Measurements from ENCODE around the gene TRAM2. TPM values are rescaled to one million over a fixed set of nuclear protein-coding genes. Genes with fewer than 3 reads are reported as not detected.

The TRAM2 gene
- total and polyA plus RNA-seq, 9 of the 15 experiments (the other 6 are each of a cell fraction or from before 2014, with no cell fraction given): 2.6 to 13.3 (median 8.9) TPM

GRCh38 chr6:52512199-52512598, 64.7 kb downstream of the TRAM2 start:
- intact Hi-C loops (cut with micrococcal nuclease) (loop anchor here (10.0 kb wide), 1 partner anchor 227 kb away; the partner anchor contains the start of gene MCM3), in situ Hi-C loops (cut with MboI) (no loop called here)
- H3K9ac ChIP-seq (ENCODE audit: insufficient read depth in 1 of 2, low read depth in 2 of 2, low read length in 2 of 2): peak overlapping the region; percentile 8 to 88
- DNase-seq (ENCODE audit: extremely low read depth in 1 of 4, low spot score in 3 of 4) (peak; percentile 47 to 66 (median 58)), FAIRE-seq (peak; percentile 79), ATAC-seq (peak; percentile 75)
- H4K20me1 ChIP-seq (replicated peaks; ENCODE audit: control insufficient read depth, insufficient read depth, low read length): no peaks in the 10 kb centered on the region
- peak overlapping the region; percentile 39; the same call in 2 of the 3 replicates for H3K27ac ChIP-seq (ENCODE audit: extremely low read depth, low read depth, low read length)
- H3K36me3 ChIP-seq (ENCODE audit: control insufficient read depth, insufficient read depth, low read length): peaks cover 66% of the 10 kb centered on the region; the same call in 2 of the 3 replicates
- ChIA-PET CTCF (ENCODE audit: low intra/inter-chr PET ratio) (no interaction called here), POLR2A (interaction anchor here (1.7 kb wide), 1 partner anchor 8 kb away, joined by 5 read pairs; no protein-coding TSS in a partner anchor)
- no peak overlapping the region; the same call in 1 of the 2 replicates for H3K4me2 ChIP-seq (ENCODE audit: insufficient read depth, low read length)
- H3K27me3 ChIP-seq (ENCODE audit: control insufficient read depth in 2 of 2, insufficient read depth in 2 of 2, low read length in 2 of 2): no peaks in the 10 kb centered on the region
- WGBS (ENCODE audit: insufficient coverage, low coverage, missing lambda C conversion rate): 25% methylated on average over 4 of the region's 4 CpGs
- H3K9me1 ChIP-seq (ENCODE audit: control insufficient read depth, insufficient read depth, low read length): no peaks in the 10 kb centered on the region
- H3K9me3 ChIP-seq (replicated peaks; ENCODE audit: control insufficient read depth, insufficient read depth, low read depth, low read length): no peaks in the 10 kb centered on the region
- no peak overlapping the region for H3K4me3 ChIP-seq
- H2AFZ ChIP-seq (ENCODE audit: low read depth, low read length): 0 out of 2 replicates have a peak overlapping the region, but pooled peaks have one; percentile 40
- peaks cover 30 to 38% of the 10 kb centered on the region in 2 experiments for H3K4me1 ChIP-seq (replicated peaks in 1 of 2; ENCODE audit: control insufficient read depth in 2 of 2, insufficient read depth in 2 of 2, low read length in 2 of 2)
- BruUV-seq (replicated peaks): no TSS peak
- no peaks in the 10 kb centered on the region for H3K79me2 ChIP-seq (ENCODE audit: control insufficient read depth, insufficient read depth, low read length)
- TF ChIP-seq DACH1 (IDR thresholded peaks at IDR 0.05; ENCODE audit: partially characterized antibody) (no peak), ZNF263 (CRISPR knock-in tag; IDR thresholded peaks at IDR 0.05; ENCODE audit: borderline replicate concordance) (peak; percentile 95), TBL1XR1 (IDR thresholded peaks at IDR 0.05; ENCODE audit: low read length in 2 of 2) (no peak), ARID1B (IDR thresholded peaks at IDR 0.05) (peak; percentile 11; the same call in 1 of the 2 replicates), JUN (IDR thresholded peaks at IDR 0.05; ENCODE audit: borderline replicate concordance, low read depth, low read length) (peak; percentile 64; the same call in 1 of the 2 replicates), JUN (CRISPR knock-in tag; IDR thresholded peaks at IDR 0.05; ENCODE audit: borderline replicate concordance) (no peak), TRIM28 (IDR thresholded peaks at IDR 0.05) (no peak), ATF3 (IDR thresholded peaks at IDR 0.05) (peak; percentile 65), ATF3 (CRISPR knock-in tag; conservative IDR thresholded peaks at IDR 0.05) (no peak), FOSL1 (tag; conservative IDR thresholded peaks at IDR 0.05) (peak; percentile 81), JUND (IDR thresholded peaks at IDR 0.05; ENCODE audit: borderline replicate concordance, low read depth, low read length) (peak; percentile 87), JUND (tag; IDR thresholded peaks at IDR 0.05; ENCODE audit: borderline replicate concordance, low read depth, low read length) (peak; percentile 48; the same call in 1 of the 3 replicates), GABPB1 (CRISPR knock-in tag; IDR thresholded peaks at IDR 0.05) (0 out of 2 replicates have a peak, but pooled peaks have one; percentile 21), ERF (CRISPR knock-in tag; IDR thresholded peaks at IDR 0.05) (no peak), MAZ (CRISPR knock-in tag; conservative IDR thresholded peaks at IDR 0.05 in 1 of 2, IDR thresholded peaks at IDR 0.05 in 1 of 2) (0 out of 4 replicates have a peak, but pooled peaks of 1 of the 2 experiments have one; percentile 28), RAD51 (IDR thresholded peaks at IDR 0.05; ENCODE audit: borderline replicate concordance, low read depth) (no peak), SMARCE1 (IDR thresholded peaks at IDR 0.05) (0 out of 2 replicates have a peak, but pooled peaks have one; percentile 15), ZFX (CRISPR knock-in tag; IDR thresholded peaks at IDR 0.05) (0 out of 2 replicates have a peak, but pooled peaks have one; percentile 2), ELF2 (CRISPR knock-in tag; IDR thresholded peaks at IDR 0.05) (peak; percentile 41; the same call in 1 of the 2 replicates), ZNF79 (CRISPR knock-in tag; IDR thresholded peaks at IDR 0.05; ENCODE audit: low read depth) (no peak), STAT5A (IDR thresholded peaks at IDR 0.05; ENCODE audit: borderline replicate concordance, low read length) (no peak), POLR2A (conservative IDR thresholded peaks at IDR 0.05) (no peak)
